Hindlimb muscle (tissue), 1 donor: ENCODE results near the gene CLRN2. TPM values are rescaled to one million over a fixed set of nuclear protein-coding genes. Genes with fewer than 3 reads are reported as not detected.
"Not testable (repeated sequence)": the region's sequence is repeated elsewhere in the genome, so short reads cannot be mapped to it uniquely, and the experiment has no call there.

Experiments
- DNase-seq: peaks from one replicate; pipeline ENCODE4 v3.0.0-alpha.2; 2013
- polyA plus RNA-seq: library from polyadenylated mRNA; unstranded; fragments of 120-200 nt; gene quantifications from one replicate; pipeline ENCODE4 v1.2.1, GENCODE V29; 2013; ENCODE audit not compliant: insufficient read length

CLRN2 gene
- polyA plus RNA-seq, 1 donor: not detected

DNA sequence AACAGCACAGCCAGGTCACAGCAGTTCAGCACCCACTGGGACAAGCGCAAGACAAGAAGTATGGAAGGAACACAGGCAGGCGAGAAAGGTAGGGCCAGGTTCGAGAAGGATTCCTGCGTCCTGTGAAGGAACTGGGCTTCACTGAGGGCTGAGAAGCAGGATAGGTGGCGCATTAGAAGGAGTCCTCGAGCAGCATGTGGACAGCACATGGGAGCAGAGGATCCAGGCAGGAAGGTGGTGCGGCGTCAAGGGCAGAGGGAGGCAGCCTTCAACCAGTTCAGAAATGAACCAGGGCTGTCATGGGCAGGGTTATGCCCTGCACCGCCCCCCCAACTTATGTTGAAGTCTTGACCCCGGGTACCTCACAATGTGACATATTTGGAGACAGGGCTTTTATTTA is 31.3 kb downstream of the CLRN2 start:
- DNase-seq: no peak

DNA sequence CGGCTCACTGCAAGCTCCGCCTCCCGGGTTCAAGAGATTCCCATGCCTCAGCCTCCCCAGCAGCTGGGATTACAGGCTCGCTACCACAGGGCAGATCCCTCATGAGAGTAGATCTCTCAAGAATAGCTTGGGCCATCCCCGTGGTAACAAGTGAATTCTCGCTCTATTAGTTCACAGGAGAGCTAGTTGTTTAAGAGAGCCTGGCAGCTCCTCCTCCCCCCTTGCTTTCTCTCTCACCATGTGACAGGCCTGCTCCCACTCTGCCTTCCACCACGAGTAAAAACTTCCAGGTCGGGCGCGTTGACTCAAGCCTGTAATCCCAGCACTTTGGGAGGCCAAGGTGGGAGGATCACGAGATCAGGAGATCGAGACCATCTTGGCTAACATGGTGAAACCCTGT is 31.7 kb downstream of the CLRN2 start:
- no peak for DNase-seq

DNA sequence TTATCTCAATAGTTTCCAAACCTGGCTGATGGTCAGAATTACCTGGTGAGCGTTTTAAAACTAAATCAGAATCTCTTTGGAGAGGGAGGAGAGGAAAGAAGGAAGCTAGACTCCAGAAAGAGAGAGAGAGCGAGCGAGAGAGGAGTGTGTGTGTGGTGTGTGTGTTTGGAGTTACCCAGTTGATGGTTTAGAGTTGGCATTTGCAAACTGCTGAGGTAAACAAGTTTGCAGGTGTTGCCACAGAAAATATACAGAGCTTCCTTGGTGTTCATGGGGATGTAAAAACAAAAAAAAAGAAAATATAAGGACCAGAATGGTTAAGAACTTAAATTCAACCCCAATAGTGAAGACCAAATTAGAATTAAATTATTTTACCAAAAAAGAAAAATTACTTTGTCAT is 35.6 kb downstream of the CLRN2 start:
- DNase-seq: no peak

DNA sequence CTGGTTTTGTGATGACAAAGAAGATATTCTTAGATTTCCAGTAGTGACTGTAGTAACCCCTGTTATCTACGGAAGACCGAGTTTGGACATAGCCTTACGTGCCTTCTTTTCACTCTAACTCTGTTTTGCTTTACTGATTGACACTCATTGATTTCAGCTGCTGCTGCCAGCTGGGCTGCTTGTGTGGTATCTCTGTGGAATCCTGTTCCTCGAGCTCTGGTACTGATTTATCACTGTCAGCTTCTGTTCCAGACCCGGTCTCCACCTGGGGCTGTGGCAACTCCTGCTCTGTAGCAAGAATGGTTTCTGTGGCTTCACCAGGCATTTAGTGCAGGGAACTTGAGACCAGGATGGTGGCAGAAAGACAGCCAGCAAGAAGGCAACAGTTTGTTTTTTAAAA is 37.5 kb downstream of the CLRN2 start:
- DNase-seq: no peak

DNA sequence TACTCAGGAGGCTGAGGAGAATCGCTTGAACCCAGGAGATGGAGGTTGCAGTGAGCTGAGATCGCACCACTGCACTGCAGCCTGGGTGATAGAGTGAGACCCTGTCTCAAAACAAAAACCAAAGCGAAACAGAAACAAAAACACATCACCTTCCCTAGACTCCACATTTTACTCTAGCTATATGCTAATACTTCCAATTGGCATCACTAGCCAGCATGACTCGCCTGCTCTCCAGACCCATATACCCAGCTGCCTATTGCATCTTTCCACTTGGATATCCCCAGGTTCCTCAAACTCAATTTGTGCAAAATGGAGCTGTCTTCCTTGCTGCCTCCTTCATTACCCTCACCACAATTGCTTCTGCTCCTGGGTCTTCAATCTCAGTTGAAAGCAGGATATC is 39.6 kb downstream of the CLRN2 start:
- DNase-seq: no peak

DNA sequence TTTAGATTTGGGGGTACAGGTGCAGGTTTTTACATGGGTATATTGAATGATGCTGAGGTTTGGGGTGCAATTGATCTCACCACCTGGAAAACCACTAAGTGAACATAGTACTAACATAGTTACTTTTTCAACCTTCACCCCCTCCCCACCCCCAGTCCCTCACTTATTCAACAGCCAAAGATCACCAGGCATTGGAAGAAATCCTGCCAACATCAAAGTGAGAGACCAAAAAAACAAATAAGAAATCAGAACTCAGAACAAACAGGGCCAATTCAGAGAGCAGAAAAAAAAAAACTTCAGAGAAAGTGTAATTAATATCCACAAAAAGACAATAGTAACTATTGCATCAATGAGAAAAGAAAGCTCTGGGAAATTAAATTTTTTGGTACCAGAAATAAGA is 41.5 kb downstream of the CLRN2 start:
- no peak for DNase-seq

DNA sequence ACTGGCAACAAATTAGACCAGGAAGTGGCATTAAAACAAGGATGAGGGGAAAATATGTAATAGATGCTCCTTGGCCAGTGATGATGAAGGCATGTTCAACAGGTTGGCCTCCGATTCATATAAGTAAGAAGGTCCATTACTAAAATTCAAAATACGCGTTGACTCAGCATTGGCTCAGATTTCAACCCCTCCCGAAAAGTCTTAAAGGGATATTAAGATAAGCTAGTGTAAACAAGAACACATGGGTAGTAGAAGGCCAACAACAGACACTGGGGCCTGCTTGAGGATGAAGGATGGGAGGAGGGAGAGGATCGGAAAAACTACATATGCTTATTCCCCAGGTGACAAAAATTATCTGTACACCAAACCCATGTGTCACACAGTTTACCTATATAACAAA is 42.9 kb downstream of the CLRN2 start:
- DNase-seq: no peak

DNA sequence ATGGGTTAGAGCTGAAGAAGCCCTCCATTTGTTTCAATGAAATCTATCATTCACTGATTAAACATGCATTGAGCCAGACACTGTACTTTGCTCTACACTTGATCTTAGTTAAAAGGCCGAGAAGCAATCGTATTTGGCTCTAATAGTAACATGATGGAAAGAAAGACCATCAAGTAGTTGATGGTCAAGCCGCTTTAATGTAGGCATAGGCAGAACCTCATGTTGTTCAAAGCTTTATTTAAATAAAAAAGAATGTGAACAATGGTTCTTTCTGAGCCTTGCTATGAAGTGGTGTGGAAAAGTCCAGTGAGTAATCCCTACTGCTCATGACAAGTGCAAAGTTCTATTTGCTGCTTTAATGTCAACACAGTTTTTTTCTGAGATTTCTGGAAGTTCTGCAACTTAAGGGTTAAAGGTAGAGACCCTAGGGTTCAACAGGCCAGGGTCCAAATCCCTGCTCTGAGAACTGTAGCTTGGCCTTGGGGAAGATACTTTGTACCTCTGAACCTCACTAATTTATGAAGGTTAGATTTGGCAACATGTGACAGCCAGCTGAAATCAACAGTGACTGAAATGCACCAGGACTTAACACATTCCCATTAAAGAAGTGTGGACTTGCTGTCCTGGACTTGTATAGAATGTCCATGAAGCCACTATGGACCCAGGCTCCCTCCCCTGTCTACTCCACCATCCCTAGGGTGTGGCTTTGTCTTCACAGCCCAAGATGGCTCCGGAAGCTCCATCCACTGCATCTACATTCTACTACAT is 44.2 kb downstream of the CLRN2 start:
- no peak for DNase-seq

DNA sequence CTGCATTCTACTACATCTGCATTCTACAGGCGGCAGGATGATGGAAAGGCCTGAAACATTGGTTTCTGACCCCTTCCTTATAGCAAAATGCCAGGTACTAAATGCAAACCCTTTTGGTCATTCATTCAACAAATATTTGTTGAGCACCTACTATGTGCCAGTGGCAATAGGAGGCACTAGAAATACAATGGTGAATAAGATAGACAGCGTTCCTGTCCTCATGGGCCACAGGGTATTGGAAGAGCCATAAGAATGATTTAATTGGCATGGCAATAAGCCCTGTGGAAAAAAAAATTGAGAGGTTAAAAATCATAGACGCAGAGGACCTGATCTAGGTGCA is 44.7 kb downstream of the CLRN2 start:
- DNase-seq: no peak

DNA sequence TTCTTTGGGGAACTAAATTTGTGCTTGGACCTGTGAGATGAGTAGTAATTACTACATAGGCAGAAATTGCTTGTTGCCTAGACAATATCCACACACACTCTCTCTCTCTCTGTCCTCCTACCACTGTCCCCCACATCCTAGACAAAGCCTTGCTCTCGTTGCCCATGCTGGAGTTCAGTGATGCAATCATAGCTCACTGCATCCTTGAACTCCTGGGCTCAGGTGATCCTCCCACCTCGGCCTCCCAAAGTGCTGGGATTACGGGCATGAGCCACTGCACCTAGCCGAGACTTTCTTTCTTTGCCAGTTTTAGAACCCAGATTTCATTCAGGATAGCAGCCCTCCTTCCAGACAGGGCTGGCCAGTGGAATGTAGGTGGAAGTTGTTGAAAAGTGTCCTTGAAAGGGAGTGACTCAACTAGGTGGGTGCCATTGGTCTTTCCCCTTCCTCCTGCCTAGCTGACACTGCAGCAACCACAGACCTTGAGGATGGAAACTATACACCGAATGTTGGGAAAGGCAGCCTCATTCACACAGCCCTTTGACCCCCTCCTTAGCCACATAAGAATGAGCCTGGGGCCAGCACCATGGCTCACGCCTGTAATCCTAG is 45.2 kb downstream of the CLRN2 start:
- no peak for DNase-seq

DNA sequence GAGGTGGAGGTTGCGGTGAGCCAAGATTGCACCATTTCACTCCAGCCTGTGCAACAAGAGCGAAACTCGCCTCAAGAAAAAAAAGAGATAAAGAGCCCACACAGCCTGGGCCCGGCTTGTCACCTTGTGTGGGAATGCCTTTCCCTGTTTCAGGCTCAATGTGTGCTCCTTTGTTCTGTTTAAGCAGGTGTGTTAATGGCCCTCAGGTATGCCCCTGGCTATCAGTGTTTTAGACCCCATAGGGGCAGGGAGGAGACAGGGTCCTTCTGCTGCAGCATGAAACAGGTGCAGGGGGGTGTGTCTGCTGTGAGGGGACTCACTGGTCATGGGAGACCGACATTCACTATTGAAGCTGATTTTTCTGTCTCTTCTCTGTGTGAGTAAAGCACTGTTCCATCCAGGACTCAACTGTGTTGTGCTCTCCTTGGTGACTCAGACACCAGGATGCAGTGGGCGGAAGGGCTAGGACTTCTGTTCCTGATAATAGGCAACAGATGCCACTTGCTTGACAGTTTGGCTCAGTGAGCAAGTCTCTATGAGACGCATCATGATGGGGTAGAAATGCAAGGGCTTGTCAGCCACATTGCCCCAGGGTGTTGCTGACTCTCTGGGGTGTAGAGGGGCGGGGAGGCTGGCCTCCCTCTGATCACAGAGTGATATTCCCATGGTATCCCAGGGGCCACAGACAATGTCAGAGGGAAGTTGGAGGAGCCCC is 46.4 kb downstream of the CLRN2 start:
- no peak for DNase-seq

DNA sequence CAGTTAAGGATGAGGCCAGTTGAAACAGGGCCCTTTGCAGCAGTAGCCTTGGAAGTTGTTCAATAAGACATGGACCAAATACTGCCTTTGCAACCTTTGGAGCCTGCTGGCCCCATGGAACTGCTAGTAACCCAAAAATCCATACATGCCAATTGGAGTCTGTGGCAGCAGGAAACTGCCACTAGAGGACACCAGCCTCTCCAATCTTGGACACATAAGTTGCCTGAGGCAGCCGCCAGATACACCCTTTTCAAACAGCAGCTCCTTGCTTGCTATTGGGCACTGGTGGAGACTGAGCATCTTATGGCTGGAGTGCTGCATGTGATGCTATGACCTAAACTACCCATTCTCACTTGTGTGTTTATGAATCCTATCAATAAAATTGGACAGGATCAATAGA is 47.2 kb downstream of the CLRN2 start:
- DNase-seq: no peak

DNA sequence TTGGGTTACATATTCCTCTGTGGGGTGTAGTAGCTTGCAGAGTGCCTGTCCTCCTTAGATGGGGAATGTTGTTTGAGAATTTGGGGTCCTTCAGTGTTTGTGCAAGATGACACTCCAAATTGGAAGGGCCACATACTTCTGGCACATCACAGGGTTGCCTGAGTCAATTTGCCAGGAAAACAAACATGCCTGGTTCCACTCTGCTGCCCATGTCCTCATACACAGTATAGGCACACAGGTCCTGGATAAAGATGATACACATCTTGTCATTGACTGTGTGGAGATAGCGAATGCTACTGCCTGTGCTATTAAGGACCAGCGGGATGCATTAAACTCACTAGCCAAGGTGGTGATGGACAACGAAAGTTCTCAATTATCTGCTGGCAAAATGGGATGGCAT is 50.9 kb downstream of the CLRN2 start:
- no peak for DNase-seq

DNA sequence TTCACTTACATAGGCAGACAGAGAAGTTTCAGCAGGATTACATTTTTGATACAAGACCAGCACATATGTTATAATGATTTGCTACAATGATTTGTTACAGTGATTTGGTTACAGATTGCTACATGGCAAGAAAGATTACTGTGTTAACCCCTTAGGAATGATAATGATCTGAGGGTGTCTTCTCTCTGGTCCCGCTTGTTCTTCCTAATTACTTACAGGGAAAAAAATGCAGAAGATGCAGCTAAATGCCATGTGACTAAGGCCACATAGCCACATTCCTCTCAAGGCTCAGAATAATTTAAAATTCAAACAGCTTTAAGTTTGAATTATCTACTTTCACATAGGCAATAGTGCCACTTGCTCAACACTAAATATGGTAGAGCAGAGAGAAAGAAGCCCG is 52.3 kb downstream of the CLRN2 start:
- DNase-seq: no peak

DNA sequence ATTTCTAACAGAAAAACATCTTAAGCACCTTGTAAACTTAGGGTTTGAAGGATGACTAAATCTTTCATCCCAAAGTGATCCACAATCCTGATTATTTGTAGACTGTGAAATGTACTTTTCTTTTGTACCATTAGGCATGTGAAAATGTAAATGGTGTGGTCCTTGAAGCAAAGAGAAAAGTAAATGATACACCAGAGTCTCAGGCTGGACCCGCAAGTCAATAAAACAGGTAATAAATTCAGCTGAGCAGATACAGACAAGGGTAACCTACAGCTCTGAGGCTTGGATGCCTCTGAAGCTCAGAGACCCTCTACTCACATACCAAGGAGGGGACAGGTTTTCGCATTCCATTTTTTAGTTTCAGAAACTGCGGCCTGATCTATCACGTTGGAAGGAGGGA is 59.2 kb downstream of the CLRN2 start:
- no peak for DNase-seq

DNA sequence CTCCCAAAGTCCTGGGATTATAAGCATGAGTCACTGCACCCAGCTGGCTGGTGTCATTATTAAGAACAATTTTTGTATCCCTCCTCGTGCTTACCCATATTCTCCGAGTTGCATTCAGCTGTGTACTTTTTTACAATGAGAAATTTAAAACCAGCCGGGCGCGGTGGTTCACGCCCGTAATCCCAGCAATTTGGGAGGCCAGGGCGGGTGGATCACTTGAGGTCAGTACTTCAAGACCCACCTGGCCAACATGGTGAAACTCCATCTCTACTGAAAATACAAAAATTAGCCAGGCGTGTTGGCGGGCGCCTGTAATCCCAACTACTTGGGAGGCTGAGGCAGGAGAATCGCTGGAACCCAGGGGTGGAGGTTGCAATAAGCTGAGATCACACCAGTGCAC is 60.2 kb downstream of the CLRN2 start:
- DNase-seq: not testable (repeated sequence)

Other genes with a start within 250 kb of the CLRN2 start
- gene QDPR, start 3.1 kb upstream of the CLRN2 start, polyA plus RNA-seq: 102 TPM
- gene LAP3, start 62.0 kb downstream of the CLRN2 start, polyA plus RNA-seq: 46.2 TPM
- 24.8 TPM for gene MED28, start 99.5 kb downstream of the CLRN2 start, polyA plus RNA-seq